CD4-positive, alpha-beta T cell treated with Interleukin-4 for 4 hours (primary cell): ENCODE measurements around the gene ABCC6.

ENCODE experiments used
- DNase-seq: peaks from one replicate; pipeline ENCODE4 v3.0.0-alpha.2; 2020

ABCC6 gene

DNA sequence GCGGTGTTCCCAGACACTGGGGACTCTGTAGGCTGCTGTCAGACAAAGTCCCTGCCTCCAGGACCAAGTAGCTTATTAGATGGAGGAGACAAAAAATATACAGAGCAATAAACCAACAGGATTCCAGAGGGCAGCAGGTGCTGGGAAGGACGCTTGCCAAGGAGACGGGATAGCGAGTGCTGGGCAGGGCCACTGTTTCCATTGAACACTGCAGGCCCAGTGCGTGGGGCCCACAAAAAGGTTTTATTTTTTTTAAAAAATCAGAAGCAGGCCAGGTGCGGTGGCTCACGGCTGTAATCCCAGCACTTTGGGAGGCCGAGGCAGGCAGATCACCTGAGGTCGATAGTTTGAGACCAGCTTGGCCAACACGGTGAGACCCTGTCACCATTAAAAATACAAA lies 84.2 kb downstream of the ABCC6 start:
- DNase-seq: no peak

DNA sequence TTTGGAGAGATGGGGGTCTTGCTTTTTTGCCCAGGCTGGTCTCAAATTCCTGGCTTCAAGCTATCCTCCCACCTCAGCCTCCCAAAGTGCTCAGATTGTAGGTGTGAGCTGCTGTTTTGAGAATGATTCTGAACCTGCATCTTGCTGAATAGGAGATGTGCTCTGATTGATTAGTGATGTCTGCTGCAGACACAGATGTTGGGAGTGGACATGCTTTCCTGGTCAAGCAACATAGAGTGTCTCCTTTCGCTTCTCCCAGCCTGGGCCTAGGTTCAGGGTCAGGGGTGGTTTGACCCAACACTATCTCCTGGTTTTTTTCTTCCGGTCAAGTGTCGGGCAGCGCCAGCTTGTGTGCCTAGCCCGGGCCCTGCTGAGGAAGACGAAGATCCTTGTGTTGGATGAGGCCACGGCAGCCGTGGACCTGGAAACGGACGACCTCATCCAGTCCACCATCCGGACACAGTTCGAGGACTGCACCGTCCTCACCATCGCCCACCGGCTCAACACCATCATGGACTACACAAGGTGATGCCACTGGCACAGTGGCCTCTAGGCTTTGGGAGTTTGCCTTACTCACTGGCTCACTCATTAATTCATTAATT lies 85.2 kb downstream of the ABCC6 start:
- no peak for DNase-seq

DNA sequence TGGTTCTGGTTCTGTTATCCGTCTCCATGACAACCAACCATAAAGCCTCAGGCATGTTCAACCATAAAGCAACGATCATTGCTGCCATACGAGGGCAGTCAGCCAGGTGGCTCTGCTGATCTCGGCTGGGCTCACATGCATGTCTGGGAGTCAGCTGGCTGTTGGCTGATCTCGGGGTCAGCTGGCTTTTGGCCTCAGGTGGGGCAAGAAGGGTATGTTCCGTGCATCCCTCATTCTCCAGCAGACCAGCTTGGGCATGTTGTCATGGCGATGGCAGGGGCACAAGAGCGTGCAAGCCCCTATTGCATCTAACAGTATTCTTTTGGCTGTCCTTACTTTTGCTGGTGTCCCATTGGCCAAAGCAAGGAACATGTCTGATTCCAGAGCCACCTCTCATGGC lies 86.2 kb downstream of the ABCC6 start:
- DNase-seq: no peak

DNA sequence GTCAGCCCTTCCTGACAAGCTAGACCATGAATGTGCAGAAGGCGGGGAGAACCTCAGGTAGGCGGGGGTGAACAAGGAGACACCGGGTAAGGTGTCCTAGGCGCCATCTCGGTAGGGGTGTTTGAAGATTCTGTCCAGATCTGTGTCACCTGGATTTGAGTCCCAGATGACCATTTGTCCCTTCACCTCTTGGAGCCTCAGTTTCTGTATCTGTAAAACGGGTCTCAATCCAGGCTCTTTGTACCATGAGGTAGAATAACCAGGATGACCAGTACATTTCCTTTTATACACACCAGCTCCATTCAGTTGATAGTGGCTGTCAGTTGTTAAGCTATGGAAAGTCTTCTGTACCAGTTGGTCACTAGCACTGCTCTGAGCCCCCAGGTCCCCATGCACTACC lies 86.7 kb downstream of the ABCC6 start:
- no peak for DNase-seq

DNA sequence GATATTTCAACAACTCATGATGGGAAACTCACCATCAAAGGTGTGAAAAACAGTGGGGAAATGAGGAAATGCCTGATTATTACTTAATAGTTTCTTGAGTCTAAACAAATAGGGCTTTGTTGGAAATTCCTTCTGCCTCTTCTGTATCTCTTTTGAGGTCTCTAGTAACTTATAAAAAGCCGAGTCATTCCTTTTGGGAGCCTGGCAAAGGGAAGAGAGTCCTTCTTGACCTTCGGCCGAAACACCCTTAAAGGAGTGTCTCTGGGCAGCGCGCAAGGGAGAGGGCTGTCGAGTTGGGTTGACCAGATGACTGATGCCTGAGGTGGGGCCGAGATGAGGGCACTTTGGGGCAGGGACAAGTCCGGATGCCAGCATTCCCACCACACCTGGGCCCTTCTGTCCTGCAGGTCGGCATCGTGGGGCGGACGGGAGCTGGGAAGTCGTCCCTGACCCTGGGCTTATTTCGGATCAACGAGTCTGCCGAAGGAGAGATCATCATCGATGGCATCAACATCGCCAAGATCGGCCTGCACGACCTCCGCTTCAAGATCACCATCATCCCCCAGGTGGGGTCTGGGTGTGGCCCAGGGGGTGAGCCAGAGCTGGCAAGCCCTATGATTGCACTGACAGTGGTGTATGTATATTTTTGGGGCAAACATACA lies 89.2 kb downstream of the ABCC6 start:
- no peak for DNase-seq

DNA sequence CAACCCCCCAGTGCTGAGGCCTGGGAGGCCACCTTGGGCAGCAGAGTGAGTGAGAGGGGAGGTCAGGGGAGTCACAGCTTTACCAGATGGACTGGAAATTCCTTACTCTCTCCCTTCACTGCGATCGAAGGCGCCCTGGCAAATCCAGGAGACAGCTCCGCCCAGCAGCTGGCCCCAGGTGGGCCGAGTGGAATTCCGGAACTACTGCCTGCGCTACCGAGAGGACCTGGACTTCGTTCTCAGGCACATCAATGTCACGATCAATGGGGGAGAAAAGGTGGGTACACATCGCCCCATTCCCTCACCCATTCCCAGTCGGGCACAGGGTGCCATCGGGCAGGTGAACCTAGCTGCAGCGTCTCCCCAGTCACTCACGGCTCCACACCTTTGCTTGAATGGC lies 91.6 kb downstream of the ABCC6 start:
- no peak for DNase-seq

DNA sequence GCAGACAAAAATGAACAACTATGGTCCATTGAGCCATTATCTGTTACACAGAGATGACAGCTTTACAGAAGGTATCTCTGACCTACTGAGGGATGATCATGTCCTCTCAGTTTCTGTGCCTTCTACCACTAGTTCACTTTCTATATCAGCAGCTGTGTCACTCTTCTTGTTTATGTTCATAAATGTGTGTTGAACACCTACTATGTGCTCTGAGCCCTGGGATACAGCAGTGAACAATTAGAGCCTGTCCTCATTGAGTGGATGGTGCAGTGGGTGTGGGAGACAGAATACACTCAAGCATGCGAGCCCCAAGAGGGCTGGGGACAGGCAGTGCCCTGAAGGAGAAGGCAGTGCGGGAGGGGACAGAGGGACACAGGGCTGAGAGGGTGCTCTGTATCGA lies 92.1 kb downstream of the ABCC6 start:
- DNase-seq: no peak

DNA sequence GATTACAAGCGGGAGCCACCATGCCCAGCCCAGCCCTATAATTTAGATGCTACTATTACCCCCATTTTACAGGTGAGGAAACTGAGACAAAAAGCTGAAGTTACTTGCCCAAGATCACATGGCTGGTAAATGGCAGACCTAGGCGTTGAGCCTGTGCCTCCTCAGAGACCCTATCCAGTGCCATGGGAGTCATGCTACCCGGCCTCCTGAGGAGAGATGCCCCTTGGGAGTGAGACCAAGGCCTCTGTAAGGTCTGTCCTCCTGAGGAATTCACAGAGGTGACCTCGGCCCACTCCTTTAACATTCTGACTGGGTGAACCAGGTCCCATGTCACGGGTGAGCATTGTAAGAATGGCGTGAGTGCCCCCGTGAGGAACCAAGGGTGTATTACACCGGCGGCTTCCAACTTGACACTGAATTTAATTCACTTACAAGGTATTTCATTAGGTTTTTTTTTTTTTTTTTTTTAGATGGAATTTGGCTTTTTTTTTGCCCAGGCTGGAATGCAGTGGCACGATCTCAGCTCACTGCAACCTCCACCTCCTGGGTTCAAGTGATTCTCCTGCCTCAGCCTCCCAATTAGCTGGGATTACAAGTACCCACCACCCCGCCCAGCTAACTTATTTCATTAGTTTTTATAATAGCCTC lies 95.7 kb downstream of the ABCC6 start:
- peak; percentile 68 for DNase-seq

DNA sequence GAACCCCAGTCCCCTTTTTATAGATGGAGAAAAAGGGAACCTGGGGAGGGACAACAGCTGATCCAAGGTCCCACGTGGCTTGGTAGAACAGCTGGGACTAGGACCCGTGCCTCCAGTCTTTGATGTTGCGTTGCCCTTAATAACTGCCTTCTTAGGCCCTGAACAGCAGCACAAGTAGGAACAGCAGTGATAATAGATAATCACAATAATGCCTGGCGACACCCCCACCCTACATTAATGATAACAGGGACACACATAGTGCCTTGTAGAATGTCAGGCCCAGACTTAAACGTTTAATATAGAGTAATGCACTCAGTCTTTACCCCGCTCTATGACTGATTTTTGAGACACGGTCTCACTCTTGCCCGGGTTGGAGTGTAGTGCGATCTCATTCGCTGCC lies 96.4 kb downstream of the ABCC6 start:
- no peak for DNase-seq

DNA sequence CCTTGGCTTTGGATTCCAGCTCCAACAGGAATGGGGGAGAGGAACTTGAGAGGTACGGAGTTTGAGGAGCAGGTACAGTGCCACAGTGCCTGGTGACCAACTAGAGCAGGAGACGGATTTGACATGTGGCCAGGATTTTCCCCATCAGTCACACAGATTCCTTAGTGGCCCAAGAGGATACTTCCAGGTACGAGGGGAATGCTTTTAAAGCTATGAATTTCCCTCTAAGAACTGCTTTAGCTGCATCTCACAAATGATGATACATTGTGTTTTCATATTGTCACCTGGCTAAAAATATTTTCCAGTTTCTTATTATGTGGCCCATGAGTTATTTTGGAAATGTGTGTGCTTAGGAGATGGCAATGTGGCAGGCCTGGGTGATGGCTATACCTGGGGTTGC lies 98.3 kb downstream of the ABCC6 start:
- DNase-seq: no peak

DNA sequence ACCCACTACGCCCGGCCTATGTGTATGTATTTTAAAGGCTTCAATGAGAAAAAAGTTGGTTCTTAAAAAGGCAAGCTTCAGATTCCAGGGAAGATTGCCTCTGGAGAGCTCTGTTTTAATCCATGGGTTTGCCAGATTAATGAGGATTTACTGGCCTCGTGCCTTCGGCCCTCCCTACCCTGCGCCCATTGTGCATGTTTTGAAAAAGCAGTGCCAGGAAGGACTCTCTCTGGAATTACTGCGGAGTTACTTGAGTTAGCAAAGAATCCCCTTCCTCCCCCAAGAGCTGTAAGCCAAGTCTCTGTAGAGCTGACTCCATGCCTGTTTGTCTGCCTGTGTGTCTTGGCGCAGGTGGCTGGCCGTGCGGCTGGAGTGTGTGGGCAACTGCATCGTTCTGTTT lies 98.9 kb downstream of the ABCC6 start:
- DNase-seq: no peak

DNA sequence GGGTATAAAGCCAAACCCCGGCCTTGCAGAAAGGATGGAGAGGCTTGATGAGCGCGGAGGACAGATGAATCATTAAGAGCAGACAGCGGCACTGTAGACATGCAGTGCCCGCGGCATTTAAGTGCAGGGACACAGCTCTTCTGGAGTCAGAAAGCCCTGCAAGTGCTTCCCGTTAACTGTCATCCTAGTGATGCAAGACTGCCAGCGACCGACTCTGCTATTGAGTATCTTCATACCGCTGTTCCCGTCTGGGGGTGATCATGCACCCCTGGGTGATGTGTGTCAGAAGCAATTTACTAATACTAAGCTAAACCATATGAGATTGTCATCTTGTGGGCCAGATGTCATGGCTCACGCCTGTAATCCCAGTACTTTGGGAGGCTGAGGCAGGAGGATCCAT lies 101.0 kb downstream of the ABCC6 start:
- DNase-seq: no peak

DNA sequence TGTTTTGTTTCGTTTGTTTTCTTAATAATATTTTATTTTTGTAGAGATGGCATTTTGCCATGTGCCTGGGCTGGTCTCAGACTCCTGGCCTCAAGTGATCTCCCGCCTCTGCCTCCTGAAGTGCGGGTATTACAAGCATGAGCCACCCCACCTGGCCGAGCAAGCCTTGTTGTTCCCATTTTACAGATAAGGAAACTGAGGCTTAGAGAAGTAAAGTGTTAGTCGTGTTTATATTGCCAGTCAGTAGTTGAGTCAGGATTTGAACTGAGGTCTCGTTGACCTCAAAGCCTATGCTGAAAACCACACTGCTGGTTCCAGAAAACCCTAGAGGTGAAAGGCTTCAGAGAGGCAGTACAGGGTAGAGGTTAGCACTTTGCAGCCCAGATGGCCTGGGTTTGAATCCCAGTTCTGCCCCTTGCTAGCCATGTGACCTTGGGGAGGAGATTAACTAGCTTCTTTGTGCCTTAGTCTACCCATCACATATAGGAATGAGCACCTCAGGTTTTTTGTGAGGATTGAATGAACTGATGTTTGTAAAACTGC lies 102.0 kb downstream of the ABCC6 start:
- DNase-seq: no peak

DNA sequence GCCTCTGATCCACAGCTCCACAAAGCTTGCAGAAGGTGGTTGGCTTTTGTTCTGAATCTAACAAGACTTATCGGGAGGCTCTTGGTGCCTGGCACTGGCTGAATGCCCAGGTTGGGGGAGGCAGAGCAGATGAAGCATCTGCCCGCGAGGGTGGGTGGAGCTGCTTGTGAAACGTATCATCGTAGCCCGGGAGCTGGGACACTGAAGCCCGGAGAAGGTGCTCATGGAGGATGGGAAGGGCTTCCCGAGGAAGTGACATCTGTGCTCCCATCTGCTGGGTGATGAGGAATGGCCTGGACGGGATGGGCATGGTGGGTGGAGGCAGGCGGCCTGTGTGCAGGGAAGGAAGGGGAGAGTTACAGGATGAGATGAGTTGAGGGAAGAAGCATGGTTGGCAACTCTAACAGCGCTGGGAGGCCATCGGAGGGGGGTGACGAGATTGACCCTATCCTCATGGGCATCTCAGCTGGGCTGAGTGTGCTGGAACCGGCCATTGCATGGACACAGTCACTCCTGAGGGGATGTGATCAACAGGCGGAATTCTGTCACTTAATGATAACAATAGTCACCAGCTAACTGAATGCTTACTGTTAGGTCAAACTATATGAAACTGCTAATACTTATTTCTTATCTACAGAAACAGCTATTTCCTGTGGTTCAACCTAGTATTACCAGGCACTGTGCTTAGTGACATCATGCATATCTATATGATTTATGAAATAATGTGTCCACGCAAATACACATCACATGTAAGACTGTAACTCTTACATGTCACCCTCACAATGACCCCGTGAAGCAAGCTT lies 102.7 kb downstream of the ABCC6 start:
- DNase-seq: no peak

DNA sequence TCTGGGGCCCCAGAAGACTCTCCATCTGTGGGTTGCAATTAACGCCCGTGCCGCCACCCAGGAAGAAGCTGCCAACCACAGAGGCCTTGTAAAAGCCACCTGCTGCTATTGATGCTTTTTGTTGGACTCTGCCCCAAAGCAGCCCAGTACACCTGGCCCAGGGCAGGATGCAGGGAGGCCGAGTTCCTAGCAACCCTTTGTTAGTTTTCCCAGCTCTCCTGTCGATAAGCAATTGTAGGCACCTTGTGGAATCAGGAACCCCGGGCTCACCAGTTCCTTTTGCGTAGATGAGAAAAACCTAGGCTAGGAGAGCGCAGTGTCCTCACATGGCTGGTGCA lies 103.3 kb downstream of the ABCC6 start:
- peak; percentile 2 for DNase-seq

DNA sequence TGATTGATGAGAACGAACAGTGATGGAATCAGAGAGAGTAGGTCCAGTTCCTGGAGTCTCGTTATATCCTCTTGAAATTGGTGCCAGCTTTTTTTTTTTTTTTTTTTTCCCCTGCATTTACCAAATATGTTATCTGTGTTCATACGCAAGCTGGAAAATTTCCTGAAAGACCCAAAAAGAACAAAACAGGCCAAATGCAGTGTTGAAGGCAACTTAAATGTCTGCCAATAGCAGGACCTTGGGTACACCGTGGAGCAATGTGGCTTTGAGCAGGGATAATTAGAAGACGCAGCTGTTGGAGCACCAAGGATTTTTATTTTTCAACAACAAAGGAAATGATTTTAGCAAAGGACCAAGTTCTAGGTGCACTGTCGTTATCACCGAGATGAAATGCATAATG lies 105.0 kb downstream of the ABCC6 start:
- DNase-seq: no peak

DNA sequence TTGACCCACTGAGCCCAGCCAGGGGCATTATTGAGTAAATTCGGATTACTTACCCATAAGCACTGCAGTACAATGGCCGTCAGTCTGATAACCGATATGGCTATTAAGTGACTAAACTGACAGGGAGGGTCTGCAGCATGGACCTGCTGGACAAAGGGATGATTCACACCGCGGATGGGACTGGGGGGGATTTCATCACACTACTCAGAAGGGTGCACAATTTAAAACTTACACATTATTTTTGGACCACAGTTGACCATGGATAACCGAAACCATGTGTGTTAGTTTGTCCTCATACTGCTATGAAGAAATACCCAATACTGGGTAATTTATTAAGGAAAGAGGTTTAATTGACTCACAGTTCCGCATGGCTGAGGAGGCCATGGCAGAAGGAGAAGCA lies 106.5 kb downstream of the ABCC6 start:
- DNase-seq: no peak

DNA sequence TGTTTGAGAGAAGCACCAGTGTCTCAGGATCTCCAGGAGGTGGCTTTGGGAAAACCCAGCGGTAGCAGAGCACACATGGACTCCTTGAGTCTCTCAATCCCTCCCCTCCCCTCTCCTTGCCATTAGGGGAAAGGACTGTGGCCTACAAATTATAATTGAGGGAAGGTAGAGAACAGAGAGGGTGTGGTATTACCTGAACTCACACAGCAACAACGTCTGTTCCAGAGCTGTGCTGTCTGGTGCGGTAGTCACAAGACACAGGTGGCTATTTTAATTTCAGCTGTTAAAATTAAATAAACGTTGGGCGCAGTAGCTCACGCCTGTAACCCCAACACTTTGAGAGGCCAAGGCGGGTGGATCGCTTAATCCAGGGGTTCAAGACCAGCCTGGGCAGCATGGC lies 110.2 kb downstream of the ABCC6 start:
- no peak for DNase-seq

DNA sequence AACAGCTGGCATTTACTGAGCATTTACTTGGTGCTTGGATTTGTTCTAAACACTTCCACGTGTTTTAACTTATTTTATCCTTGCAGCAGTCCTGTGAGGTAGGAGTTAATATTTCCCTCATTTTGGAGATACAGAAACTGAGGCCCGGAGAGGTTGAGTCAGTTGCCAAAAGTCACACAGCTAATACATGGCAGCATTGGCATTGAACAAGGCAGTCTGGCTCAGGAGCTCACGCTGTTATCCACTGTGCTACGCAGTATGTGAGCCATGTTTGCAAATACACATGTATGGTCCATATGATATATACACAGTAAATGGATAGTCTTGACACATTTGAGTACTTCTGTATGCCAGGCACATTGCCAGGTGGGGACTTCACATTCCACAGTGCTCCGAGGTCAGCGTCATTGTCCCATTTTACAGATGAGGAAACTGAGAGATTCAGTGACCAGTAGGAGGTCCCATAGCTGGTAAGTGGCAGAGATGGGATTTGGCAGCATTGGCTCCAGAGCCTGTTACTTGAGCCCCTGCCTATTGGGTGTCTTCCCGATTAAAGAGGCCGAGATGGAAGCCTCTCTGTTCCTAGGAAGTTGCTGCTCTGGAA lies 110.7 kb downstream of the ABCC6 start:
- no peak for DNase-seq

DNA sequence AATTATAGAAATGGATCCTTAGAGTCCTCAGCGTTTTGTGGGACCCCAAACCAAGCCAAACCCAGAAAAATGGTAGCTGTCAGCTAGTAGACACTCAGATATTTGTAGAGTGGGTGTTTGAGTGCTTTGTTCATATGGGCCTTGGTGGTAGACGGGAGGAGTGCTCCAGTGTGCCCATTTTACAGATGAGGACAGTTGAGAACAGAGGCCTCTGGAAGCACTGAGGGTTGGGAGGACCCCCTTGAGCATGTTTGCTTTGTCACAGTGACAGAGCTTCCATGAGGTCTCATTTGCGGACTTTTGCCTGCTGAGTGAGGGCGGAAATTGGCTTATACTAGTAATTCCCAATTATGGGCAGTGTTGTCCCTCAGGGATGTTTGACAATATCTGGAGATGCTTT lies 111.7 kb downstream of the ABCC6 start:
- DNase-seq: no peak

DNA sequence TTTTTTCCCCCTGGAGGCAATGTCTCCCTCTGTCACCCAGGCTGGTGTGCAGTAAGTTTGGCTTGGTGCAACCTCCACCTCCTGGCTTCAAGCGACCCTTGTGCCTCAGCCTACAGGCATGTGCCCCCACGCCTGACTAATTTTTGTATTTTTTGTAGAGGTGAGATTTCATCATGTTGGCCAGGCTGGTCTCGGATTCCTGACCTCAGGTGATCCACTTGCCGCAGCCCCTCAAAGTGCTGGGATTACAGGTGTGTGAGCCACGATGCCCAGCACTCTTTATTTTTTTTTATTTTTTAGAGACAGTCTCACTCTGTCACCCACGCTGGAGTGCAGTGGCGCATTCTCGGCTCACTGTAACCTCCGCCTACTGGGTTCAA lies 113.2 kb downstream of the ABCC6 start:
- no peak for DNase-seq

DNA sequence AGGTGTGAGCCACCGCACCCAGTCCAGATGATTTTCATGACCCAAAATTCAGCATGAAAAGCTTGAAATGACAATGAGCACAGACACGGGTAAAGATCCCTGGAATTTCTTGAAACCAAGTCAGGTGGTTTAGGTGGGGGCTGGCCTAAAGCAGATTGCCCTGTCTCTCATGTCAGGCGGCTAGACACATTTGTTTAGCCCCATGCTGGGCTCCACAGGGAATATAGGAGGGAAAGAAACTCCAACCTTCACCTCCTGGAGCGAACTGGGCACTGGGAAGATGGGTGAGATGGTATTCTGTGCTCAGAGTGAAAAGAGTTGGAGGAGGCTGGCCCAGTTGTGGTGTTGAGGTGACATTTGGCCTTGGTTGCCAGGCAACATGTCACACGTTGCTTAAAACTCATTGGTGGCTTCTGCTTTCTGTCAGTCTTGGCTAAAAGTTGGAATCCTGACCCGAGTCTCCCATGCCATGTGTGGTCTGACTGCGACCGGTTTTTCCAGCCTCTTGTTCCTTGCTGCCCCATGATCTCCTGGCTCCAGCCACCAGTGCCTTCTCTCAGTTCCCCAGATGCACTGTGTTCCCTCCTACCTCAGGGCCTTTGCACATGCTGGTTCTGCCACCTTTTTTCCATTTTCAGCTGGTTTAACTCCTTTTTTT lies 113.7 kb downstream of the ABCC6 start:
- DNase-seq: no peak

DNA sequence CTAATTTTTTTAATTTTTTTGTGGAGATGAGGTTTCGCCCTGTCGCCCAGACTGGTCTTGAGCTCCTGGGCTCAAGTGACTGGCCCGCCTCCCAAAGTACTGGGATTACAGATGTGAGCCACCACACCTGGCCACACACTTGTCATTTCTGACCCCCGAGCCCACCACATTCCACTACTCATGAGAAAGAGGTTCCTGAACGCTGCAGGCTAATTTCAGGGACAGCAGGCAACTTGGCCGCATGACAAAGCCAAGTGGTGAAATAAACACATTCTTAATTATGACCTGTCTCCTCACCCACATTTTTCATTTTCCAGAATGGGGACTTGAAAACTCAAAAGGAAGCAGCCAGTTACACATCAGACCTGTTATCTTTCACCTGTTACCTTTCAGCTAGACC lies 114.5 kb downstream of the ABCC6 start:
- DNase-seq: no peak
